HEK293 (cell line): ENCODE data around the gene RNASEH2B.

Experiments
- CTCF ChIA-PET: fragments of 350-600 bp; formaldehyde crosslinking; extraction: SDS; loops from one replicate; lab custom pipeline; 2021; ENCODE audit warnings: antibody characterized with exemption; lab: Yijun Ruan, JAX
- POLR2A ChIA-PET: fragments of 300-600 bp; formaldehyde crosslinking; extraction: SDS; loops from one replicate; lab custom pipeline; 2020; ENCODE audit warnings: antibody characterized with exemption, inconsistent platforms; lab: Yijun Ruan, JAX
- H3K27ac ChIP-seq: fragments of 200-500 bp; sonication (Bioruptor generic); 2 replicates; pipeline ENCODE4 v1.5.1; 2014; ENCODE audit warnings: low read depth, low read length, control low read depth, inconsistent platforms; ENCODE audit errors: extremely low read depth
- H3K36me3 ChIP-seq, 2 experiments: fragments of 200-500 bp in 1 of 2; sonication (Bioruptor generic) in 1 of 2; 1 replicate in 1 of 2; 2 replicates in 1 of 2; pipeline ENCODE4 v1.5.1; 2014 to 2017; ENCODE audit warnings: inconsistent platforms in 2 of 2, low read length in 2 of 2; ENCODE audit not compliant: control insufficient read depth in 2 of 2, insufficient read depth in 1 of 2
- H3K4me1 ChIP-seq: fragments of 200-500 bp; sonication (Bioruptor generic); 2 replicates; pipeline ENCODE4 v1.5.1; 2014; ENCODE audit warnings: mild to moderate bottlenecking, low read length, inconsistent platforms; ENCODE audit not compliant: control insufficient read depth, insufficient read depth
- H3K4me3 ChIP-seq: 2 replicates; pipeline ENCODE4 v1.5.1; 2011; ENCODE audit warnings: low read depth, mild to moderate bottlenecking, control low read depth, low read length, moderate library complexity
- H3K9me3 ChIP-seq: fragments of 200-500 bp; sonication (Bioruptor generic); 2 replicates; pipeline ENCODE4 v1.5.1; 2014; ENCODE audit warnings: low read depth, low read length, inconsistent platforms; ENCODE audit not compliant: control insufficient read depth, insufficient read depth
- AEBP2 ChIP-seq: fragments of 450-650 bp; formaldehyde crosslinking; IDR thresholded peaks from 2 replicates; pipeline ENCODE4 v1.5.1; 2016; ENCODE audit warnings: missing biosample characterization, missing genetic modification characterization, borderline replicate concordance
- HIC1 ChIP-seq: fragments of 450-650 bp; formaldehyde crosslinking; IDR thresholded peaks from 2 replicates; pipeline ENCODE4 v1.5.1; 2016; ENCODE audit warnings: missing biosample characterization, missing genetic modification characterization
- HOXD13 ChIP-seq: sonication (generic); formaldehyde crosslinking; IDR thresholded peaks from 2 replicates; pipeline ENCODE4 v1.8.0; 2022; ENCODE audit warnings: missing genetic modification reagents, borderline replicate concordance
- PRDM10 ChIP-seq: fragments of 450-650 bp; formaldehyde crosslinking; IDR thresholded peaks from 2 replicates; pipeline ENCODE4 v1.5.1; 2016; ENCODE audit warnings: missing biosample characterization, missing genetic modification characterization
- PRDM6 ChIP-seq: fragments of 450-650 bp; formaldehyde crosslinking; IDR thresholded peaks from 2 replicates; pipeline ENCODE4 v1.5.1; 2017; ENCODE audit warnings: missing biosample characterization, missing genetic modification characterization
- REST ChIP-seq: fragments of 450-650 bp; formaldehyde crosslinking; IDR thresholded peaks from 2 replicates; pipeline ENCODE4 v1.5.1; 2016; ENCODE audit warnings: missing biosample characterization, missing genetic modification characterization
- SP2 ChIP-seq: fragments of 450-650 bp; formaldehyde crosslinking; IDR thresholded peaks from 2 replicates; pipeline ENCODE4 v1.5.1; 2016; ENCODE audit warnings: missing biosample characterization, missing genetic modification characterization
- ZBTB17 ChIP-seq: fragments of 450-650 bp; formaldehyde crosslinking; IDR thresholded peaks from 2 replicates; pipeline ENCODE4 v1.5.1; 2016; ENCODE audit warnings: missing biosample characterization, missing genetic modification characterization
- ZFP69B ChIP-seq: fragments of 450-650 bp; formaldehyde crosslinking; IDR thresholded peaks from 2 replicates; pipeline ENCODE4 v1.5.1; 2016; ENCODE audit warnings: missing biosample characterization, missing genetic modification characterization
- ZIC2 ChIP-seq: fragments of 450-650 bp; formaldehyde crosslinking; IDR thresholded peaks from 2 replicates; pipeline ENCODE4 v1.5.1; 2016; ENCODE audit warnings: missing biosample characterization, missing genetic modification characterization
- ZNF10 ChIP-seq: fragments of 450-650 bp; formaldehyde crosslinking; IDR thresholded peaks from 2 replicates; pipeline ENCODE4 v1.5.1; 2017; ENCODE audit warnings: missing biosample characterization, missing genetic modification characterization
- ZNF121 ChIP-seq: fragments of 450-650 bp; formaldehyde crosslinking; IDR thresholded peaks from 2 replicates; pipeline ENCODE4 v1.5.1; 2016; ENCODE audit warnings: missing biosample characterization, missing genetic modification characterization
- ZNF175 ChIP-seq: fragments of 450-650 bp; formaldehyde crosslinking; IDR thresholded peaks from 2 replicates; pipeline ENCODE4 v1.5.1; 2016; ENCODE audit warnings: missing biosample characterization, missing genetic modification characterization
- ZNF362 ChIP-seq: fragments of 450-650 bp; formaldehyde crosslinking; IDR thresholded peaks from 2 replicates; pipeline ENCODE4 v1.5.1; 2016; ENCODE audit warnings: missing biosample characterization, missing genetic modification characterization
- ZNF366 ChIP-seq: fragments of 450-650 bp; formaldehyde crosslinking; conservative IDR thresholded peaks from 2 replicates; pipeline ENCODE4 v1.5.1; 2016; ENCODE audit warnings: missing biosample characterization, missing genetic modification characterization
- ZNF398 ChIP-seq: fragments of 450-650 bp; formaldehyde crosslinking; IDR thresholded peaks from 2 replicates; pipeline ENCODE4 v1.5.1; 2017; ENCODE audit warnings: missing biosample characterization, missing genetic modification characterization
- ZNF514 ChIP-seq: fragments of 450-650 bp; formaldehyde crosslinking; IDR thresholded peaks from 2 replicates; pipeline ENCODE4 v1.5.1; 2016; ENCODE audit warnings: missing biosample characterization, missing genetic modification characterization
- ZNF707 ChIP-seq: fragments of 450-650 bp; formaldehyde crosslinking; IDR thresholded peaks from 2 replicates; pipeline ENCODE4 v1.5.1; 2016; ENCODE audit warnings: missing biosample characterization, missing genetic modification characterization

The RNASEH2B gene

GRCh38 chr13:50981686-50982085 is 72.1 kb downstream of the RNASEH2B start:
- TF ChIP-seq ZNF121 (tag by site-specific recombination) (no peak), ZNF398 (tag by site-specific recombination) (no peak), ZIC2 (tag by site-specific recombination) (no peak), ZNF10 (tag by site-specific recombination) (no peak), HIC1 (tag by site-specific recombination) (no peak), ZBTB17 (tag by site-specific recombination) (no peak), PRDM6 (tag by site-specific recombination) (no peak), ZNF514 (tag by site-specific recombination) (no peak), HOXD13 (CRISPR knock-in tag) (no peak), ZNF366 (tag by site-specific recombination) (no peak), ZFP69B (tag by site-specific recombination) (no peak), ZNF707 (tag by site-specific recombination) (no peak), REST (tag by site-specific recombination) (no peak), PRDM10 (tag by site-specific recombination) (no peak), ZNF362 (tag by site-specific recombination) (no peak), SP2 (tag by site-specific recombination) (no peak), AEBP2 (tag by site-specific recombination) (no peak), ZNF175 (tag by site-specific recombination) (no peak)
- no peaks in the 10 kb centered on the region for H3K36me3 ChIP-seq
- ChIA-PET POLR2A (no interaction called here), CTCF (interaction anchor here (0.6 kb wide), 1 partner anchor 140 kb away, joined by 5 read pairs; no protein-coding TSS in a partner anchor)
- H3K9me3 ChIP-seq, result no peaks in the 10 kb centered on the region
- no peaks in the 10 kb centered on the region for H3K4me1 ChIP-seq
- H3K4me3 ChIP-seq, result no peak overlapping the region
- H3K27ac ChIP-seq, result no peak overlapping the region
